ENCODE results near the gene GADD45G.

Gene GADD45G

DNA sequence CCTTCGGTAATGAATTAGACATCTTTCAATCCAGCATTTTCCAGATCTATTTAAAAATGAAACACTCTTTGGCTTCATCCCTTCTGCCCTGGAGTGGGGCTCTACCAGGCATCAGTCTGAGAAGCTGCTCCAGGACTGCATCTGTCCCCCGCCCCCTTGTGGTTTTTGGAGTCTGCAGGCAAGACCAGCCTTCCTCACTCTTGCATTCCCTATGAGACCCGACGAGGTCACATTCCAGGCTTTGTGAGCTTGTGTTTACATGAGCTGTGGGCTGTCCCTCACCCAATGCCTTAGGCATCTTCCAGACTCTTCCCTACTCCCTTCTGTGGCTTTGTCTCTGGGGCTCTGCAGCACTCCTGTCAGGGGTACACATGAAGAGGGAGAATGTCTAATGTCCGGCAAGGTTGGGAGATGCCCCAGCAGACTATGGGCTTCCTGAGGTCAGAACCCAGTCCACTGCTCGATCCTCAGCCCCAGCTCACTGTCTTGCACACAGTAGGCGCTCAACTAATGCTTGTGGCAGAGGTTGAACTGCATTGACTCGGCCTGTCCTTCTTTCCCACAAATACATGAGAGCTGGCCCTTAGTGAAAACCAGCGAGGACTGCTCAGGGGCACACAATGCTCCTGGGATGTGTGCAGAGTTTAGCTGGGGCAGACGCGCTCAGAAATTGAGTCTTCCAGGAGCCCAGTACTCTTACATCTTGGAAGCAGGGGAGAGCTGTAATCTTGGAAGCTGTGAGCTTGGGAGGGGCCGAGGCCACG is 11.7 kb upstream of the GADD45G start:
- DNase-seq, result peak; percentile 5

DNA sequence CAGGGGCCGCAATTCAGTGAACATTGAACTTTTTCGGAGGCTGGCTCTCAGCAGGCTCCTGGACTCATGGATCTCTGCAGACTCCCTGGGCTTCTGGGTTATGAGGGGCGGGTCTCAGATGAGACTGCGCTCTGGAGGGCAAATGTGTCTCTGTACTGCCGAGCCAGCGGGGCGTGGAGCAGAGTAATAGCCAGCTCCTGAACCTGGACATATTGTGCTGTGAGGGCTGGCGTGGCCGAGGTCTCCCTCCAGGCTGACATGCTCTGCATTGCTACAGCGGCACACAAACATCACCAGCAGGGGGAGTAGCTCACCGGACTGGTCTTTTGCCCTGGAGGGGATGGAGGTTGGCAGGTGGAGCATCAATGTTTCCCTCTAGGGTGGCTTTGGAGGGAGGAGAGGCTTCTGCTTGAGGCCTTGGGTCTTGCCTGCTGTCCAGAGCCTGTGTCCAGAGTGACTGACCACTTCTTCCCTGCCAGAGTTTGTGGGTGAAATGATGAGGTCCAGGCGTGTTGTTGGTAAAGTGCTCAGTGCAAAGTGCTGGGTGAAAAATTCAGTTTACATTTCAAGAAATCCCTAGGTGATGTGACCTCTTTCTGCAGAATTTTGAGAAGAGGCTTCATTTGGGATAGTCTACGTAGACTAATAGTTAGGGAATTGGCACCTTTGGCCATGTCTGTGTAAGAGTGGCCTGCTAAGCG is 10.9 kb upstream of the GADD45G start:
- DNase-seq, result peak; percentile 85

GRCh38 chr9:89594811-89595550 is 9.8 kb upstream of the GADD45G start:
- DNase-seq, result no peak

- DNase-seq, result no peak
These were observed 9.2 kb upstream of the GADD45G start for GRCh38 chr9:89595646-89596045.

DNA sequence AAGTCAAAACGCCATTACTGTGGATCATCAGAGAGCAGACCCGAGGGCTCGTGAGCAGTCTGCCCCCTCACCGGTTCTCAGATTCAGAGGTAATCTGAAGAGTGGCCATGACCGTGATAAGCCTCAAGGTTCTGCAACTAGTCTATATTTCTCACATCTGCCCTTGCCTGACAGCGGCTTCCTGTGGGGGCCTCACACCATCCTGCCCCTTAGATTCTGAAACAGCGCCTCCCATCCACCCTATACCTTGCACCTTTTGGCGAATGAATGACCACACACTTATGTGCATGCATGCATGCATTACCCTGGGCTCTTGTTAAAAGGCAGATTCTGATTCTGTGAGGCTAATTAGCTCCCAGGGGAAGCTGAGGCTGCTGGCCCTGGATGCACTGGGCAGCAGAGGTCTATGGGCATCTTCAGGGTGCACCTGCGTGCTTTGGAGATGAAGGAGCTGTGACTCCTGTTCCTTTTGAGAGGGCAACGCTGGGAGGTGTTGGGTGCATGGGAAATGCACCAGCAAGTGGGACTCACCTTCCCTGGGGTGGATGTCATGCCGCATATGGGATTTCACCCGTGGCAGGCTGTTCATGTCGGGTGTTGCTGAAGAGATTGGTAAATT is 7.8 kb upstream of the GADD45G start:
- no peak for DNase-seq

DNA sequence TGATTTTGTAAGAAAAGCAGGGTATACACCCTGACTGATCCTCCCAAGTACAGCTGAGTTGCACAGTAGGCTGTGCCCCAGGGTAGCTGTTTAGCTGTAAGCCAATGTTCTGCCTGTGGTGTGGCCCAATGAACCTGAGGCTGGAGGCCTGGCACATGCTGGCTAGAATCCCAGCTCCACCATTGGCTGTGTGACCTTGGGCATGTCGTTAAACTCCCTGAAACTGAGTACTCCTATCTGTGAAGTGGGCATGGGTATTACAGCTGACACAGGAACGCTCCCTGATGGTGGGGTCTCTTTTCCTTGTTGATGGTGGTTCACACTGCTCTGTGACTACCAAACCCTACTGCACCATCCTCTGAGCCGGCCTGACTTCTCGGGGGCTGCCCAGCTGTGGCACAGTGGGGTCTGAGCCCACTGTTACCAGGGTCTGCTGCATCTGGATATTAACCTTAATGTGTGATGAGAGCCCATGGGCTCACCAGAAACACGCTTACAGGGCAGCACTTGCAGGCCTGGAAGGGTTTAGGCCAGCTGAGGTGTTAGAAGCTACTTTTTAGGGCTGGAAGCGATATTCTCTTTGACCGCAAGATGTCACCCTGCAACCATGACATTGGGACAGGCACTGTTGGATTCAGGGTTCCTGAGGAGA is 7.0 kb upstream of the GADD45G start:
- DNase-seq, result peak; percentile 79

- no peak for DNase-seq
These were observed 6.5 kb upstream of the GADD45G start for GRCh38 chr9:89598363-89598713.

GRCh38 chr9:89598926-89599325 is 5.9 kb upstream of the GADD45G start:
- DNase-seq, result peak; percentile 86

- DNase-seq, result no peak
These were observed 4.0 kb upstream of the GADD45G start for GRCh38 chr9:89600831-89601230.

DNA sequence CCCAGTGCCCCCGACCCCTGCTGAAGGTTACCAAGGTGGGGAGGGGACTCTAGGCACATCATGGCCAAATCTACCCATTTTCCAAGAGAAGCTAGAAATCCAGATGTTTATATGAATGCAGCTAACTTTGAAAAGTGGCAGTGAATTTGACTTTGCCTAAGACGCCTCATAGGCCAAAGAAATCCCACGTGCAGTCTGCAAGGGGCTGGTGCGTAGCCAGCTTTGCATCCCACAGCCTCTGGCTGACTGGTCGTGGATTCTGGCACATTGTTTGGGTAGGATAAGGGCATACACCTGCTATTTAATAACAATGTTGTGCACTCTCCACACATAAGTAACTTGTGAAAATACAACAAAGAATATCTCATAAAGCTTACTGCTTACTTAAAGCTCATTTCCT is 3.5 kb upstream of the GADD45G start:
- DNase-seq, result no peak

DNA sequence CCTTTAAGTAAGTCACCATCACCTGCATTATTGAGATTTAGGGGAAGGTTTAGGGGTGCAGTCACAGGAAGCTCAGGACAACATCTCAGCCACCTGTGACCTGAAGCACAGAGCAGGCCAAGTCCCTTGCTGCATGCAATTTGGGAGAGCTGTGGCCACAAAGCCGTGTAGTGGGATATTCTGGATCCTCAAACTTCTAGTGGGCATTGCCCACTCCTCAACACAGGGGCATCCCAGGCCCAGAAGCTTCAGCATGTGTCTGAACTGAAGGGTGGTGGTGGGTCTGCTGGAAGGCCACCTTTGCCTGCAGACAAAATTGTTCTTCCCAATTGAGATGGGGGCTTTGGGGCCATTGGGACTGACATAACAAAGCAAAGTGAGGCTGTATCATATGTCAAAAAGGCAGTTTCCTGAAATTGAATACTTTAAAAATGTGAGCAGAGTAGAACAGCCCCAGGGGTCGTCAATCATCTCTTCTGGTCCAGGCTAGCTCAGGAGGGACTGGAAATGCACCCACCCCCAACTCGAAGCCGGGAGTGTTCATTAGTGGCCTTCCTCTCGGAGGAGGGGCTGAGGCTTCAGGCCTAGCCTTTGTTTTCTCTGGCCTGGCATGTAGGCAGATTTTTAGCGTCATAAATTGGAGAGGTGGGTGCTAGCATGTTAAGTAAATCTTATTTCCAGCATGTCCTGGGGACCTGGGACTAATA is 2.8 kb upstream of the GADD45G start:
- no peak for DNase-seq

GRCh38 chr9:89602978-89603766 is 1.6 kb upstream of the GADD45G start:
- DNase-seq, result peak; percentile 95

GRCh38 chr9:89603767-89604665 is 796 bp upstream of the GADD45G start:
- peak; percentile 89 for DNase-seq

DNA sequence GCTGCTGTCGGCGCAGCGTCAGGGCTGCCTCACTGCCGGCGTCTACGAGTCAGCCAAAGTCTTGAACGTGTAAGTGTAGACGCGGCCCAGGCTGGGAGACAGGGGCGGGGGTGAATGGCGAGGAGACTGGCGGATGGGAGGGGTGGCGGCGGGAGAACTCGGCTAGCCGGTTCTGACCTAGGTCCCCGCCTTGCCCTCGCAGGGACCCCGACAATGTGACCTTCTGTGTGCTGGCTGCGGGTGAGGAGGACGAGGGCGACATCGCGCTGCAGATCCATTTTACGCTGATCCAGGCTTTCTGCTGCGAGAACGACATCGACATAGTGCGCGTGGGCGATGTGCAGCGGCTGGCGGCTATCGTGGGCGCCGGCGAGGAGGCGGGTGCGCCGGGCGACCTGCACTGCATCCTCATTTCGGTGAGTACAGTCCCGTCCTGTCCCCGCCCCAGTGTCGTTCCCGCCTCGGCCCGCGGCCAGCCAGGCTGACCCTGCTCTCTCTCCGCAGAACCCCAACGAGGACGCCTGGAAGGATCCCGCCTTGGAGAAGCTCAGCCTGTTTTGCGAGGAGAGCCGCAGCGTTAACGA is 745 bp downstream of the GADD45G start:
- DNase-seq, result peak; percentile 58

DNA sequence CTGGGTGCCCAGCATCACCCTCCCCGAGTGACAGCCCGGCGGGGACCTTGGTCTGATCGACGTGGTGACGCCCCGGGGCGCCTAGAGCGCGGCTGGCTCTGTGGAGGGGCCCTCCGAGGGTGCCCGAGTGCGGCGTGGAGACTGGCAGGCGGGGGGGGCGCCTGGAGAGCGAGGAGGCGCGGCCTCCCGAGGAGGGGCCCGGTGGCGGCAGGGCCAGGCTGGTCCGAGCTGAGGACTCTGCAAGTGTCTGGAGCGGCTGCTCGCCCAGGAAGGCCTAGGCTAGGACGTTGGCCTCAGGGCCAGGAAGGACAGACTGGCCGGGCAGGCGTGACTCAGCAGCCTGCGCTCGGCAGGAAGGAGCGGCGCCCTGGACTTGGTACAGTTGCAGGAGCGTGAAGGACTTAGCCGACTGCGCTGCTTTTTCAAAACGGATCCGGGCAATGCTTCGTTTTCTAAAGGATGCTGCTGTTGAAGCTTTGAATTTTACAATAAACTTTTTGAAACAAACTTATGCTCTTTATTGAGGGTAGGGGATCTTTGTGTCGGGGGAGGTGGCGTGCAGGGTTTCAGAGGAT is 1.3 kb downstream of the GADD45G start:
- peak; percentile 85 for DNase-seq

DNA sequence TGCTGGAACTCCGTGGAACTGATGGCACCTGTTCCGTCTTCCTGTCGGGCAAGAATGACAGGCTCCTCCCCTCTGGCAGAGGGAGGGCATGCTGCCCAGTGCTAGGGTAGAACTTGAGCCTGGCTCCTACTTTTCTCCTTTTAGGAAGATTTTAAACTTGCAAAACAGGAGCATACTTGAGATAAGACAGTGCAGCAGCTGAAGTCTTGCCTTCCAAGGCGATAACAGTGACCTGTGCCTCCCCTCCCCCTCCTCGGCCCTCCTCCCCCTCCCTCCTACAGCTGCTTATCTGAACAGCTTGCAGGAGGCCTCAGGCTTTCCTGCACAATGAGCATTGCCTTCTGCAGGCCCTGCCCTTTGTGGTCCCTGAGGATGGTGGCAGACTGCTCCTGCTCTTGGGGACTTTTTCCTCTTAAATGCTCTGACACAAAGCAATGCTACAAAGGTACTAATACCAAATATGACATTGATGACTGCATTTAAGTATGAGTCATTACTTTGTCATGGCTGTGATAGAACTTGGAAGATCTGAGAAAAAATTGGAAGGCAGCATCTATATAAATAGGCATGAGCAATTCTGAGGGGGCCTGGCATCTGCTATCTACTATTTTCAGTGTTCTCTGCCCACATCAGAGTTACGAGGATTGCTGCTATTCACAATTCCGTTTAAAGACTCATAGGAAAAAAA is 2.0 kb downstream of the GADD45G start:
- peak; percentile 77 for DNase-seq

DNA sequence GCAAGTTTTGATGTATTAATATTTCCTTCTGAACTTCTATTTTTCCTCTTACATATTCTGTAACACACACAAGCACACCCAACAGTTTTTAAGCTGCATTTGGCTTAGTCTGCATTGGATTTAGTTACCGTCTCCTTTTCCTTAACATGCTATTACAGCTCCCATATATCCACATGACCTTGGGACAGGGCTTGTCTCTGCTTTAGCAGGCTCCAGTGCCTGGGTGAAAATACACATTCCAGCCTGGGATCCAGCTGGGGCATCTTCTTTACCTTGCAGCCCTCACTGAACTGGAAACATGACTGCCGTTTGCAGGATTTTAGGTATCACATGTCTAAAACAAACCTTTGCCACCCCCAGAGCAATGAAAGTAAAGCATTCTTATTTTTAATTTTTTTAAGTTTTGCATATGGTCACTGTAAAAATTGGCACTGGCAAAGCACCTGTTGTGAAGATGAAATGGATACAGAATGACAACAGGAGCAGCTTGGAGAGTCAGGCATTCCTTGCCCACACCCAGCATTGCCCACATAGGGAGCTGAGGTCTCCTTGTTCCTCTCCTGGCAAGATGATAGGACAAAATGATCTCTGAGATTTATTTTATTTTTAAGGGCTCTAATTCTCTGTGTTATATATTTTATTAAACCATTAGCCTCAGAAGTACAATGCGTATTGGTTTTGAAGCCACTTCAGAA is 4.0 kb downstream of the GADD45G start:
- DNase-seq, result peak; percentile 69

- no peak for DNase-seq
These were observed 4.7 kb downstream of the GADD45G start for GRCh38 chr9:89609426-89610006.
